Suppressor macrophage treated with lipopolysaccharide for 1 hour (primary cell): Measurements from ENCODE around the gene TENM4.

Experiments
- DNase-seq, 3 donors: peaks; one replicate each; pipeline ENCODE4 v3.0.0-alpha.2; 2020 to 2022

TENM4 gene

DNA sequence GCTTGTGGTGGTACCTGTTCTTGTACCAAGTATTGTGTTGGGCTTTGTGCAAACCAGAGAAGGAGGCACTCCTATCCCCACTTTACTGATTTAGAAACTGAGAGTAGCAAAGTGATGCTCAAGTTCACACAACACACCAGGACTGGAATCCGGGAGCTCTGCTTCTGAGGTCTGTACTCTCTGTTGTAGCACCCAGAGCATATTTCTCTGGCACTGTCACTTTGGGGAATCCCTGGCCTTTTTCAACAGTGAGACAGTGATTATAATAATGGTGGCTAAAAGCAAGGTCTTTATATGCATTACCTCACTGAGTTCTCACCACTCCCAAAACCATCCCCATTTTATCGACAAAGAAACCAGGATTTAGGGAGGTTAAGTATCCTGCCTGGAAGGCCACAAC lies 362.4 kb downstream of the TENM4 start:
- no peak for DNase-seq

DNA sequence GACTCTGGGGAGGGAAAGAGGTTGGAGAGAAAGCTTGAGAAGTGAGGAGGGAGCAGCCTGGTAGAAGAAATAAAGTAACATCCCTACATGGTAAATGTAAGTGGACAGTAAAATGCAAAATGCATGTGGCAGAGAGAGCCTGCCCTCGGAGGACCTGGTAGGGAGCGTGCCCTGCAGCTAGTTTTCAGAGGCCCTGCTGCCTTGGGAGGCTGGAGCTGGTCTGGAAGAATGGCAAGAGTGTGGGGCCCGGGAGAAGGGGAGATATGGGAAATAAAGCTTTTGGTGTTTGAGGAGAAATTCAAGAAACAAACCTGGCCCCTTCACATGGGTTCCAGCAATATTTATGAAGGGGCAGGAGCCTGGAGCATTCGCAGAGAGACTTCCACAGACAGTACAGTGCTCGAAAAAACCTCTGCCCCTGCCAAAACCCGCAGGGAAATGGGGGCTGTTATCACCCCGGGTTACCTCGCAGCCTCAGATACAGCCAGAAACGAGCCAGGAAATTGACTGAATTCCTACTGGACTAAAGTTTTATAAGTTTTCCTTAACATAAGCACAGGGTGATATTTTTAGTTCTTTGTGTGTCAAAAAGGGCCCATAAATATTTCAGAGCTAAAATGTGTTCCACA lies 363.0 kb downstream of the TENM4 start:
- DNase-seq: no peak

DNA sequence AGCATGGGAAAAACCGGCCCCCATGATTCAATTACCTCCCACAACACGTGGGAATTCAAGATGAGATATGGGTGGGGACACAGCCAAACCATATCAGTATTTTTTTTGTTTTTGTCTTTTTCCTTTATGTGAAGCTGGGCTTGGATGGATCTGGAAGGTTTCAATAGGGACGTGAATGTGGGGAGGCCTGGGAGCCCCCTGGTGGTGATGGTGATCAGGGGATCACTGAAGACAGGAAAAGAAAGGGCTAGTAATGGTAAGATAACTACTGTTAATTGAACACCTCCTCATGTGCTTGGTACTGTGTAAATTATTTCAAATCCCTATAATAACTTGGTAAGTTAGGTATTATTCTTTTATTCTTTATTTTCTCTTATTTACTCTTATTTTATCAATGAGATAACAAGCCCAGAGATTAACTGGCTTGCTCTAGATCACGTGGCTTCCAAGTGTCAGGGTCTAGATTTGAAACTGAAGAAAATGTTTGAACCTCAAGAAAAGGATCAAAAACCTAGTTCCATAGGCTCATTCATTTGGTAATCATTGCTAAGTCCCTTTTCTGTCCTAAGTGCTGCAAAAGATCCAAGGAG lies 364.2 kb downstream of the TENM4 start:
- peak; percentile 33 to 64 (median 61) for DNase-seq

DNA sequence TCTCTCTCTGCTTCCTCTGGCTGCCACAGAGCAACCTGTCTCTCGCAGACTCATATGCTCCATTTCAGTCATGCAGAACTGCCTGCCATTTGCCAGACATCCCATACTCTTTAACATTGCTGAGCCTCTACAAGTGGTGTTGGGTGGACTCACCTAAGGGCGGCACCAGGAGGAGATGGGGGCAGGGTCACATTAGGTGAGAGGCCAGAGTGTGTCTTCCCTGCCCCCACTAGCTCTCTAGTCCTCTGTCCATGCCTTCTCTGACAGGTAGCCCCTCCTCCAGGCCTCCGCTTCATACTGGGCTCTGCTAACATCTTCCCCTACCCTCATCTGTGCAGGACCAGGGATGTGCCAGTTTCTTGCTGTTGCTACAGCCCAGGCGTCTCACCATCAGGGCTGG lies 366.3 kb downstream of the TENM4 start:
- no peak for DNase-seq

DNA sequence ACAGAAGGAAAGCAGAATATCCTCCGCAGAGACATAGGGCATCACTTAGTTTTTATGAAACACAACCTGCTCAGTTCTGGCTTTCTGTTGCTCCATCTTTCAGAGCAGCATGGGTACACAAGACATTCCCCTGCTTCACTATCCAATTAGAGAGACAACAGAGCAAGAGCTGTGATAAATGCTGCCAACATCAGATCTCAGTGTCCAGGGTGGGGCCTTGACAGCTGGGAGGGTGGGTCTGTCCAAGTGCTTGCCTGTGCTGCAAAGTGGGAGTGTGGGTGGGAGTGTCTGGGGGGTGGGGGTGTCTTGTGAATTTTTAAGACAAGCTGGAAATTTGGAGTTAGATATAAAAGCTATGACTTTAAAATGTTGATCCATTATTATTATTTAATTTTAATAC lies 369.6 kb downstream of the TENM4 start:
- no peak for DNase-seq

DNA sequence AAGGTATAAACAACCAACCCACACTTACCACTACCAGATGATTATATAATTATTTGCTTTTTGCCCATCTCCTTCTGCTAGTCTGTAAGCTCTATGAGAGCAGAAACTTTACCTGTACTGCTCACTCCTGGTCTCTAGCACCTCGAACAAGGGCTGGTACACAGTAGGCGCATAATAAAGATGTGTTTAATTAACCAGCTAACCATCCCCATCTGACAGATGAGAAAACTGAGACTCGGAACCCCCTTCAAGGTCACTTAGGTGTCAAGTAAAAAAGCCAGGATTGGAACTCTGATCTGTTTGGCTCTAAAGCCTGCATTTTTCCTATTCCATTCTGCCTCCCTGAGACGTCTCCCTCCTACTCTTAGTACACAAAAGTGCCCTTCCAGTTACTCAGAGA lies 370.3 kb downstream of the TENM4 start:
- no peak for DNase-seq

DNA sequence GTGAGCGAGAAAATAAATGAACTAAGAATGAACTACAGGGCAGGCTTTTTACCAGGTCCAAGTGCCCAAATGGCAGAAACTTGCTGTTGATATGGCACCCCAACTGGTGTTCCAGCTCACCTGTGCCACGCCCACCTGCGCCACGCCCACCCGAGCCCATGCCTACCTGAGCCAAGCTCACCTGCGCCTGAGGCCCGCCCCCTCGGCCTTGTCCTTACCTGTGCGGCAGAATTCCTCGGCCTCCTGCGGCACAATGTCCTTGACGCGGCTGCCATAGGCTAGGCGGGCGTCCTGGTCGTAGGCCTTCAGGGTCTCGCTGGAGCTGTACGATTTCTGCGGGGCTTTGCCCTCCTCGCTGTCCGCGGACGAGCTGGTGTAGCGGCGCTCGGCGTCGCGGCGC lies 371.3 kb downstream of the TENM4 start:
- no peak for DNase-seq

DNA sequence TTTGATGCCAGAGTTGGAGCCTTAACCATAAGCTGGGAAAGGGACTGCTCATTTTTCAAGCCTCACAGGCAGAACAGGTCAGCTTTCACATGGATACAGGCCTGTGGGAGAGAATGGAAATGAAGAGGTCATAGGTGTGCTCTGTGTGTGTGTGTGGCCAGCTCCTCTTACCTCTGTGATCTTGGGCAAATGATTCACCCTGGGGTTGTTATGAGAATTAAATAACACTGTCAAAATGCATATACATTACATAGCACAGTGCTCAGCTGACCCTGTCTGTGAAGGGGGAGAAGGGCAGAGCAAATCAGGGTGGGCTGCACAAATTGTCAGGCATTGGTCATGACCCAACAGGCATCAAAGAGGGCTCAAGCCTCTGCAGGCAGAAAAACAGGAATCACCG lies 372.5 kb downstream of the TENM4 start:
- no peak for DNase-seq

DNA sequence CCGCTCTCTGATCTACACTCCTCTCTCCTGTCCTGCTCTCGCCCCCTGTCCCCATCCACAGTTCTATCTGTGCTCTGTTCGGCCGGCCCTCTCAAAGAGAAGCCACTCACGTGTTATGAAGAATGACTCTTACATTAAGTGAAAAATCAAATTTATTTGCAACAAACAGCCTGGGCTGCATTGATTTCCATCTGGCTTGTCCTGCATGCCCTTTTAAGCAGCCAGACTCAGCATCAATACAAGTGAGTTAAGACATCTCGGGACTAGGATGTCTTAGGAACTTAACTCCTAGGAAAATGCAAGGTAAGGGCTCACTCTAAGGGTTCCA lies 373.5 kb downstream of the TENM4 start:
- no peak for DNase-seq

DNA sequence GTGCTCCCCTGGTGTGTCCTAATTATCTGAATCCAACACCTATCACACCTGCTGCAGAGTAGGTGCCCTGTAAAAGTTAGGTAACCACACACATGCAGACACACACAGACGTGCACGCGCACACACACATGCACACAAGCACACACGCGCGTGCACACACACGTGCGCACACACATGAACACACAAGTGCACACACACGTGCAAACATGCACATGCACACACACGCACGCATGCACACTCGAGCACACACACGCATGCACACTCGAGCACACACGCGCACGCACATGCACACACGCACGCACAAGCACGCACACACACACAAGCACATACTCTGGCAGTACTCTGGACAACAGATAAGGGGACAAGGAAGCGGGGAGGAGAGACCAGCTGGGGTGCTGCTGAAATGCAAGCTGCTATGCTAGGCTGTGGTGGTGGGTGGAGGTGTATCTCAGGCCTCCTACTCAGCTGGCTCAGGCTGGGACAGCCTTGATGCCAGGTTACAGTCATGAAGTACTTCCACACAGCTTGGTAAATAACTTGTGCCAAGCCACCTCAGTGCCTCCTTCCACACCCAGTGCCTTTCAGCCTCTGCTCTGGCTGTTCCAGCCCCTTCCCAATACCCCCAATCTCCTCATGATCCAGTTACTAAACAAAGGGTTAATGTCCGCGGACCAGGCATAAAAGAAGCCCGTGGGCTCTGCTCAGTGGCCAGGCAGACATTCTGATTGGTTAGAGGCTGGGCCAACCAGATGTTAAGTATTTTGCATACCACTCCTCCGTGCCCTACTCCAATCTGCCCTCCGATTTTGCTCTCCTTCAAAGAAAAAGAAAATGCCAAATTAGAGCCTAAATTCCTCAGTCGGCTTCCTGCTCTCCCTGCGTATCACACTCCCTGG lies 374.1 kb downstream of the TENM4 start:
- DNase-seq: no peak

DNA sequence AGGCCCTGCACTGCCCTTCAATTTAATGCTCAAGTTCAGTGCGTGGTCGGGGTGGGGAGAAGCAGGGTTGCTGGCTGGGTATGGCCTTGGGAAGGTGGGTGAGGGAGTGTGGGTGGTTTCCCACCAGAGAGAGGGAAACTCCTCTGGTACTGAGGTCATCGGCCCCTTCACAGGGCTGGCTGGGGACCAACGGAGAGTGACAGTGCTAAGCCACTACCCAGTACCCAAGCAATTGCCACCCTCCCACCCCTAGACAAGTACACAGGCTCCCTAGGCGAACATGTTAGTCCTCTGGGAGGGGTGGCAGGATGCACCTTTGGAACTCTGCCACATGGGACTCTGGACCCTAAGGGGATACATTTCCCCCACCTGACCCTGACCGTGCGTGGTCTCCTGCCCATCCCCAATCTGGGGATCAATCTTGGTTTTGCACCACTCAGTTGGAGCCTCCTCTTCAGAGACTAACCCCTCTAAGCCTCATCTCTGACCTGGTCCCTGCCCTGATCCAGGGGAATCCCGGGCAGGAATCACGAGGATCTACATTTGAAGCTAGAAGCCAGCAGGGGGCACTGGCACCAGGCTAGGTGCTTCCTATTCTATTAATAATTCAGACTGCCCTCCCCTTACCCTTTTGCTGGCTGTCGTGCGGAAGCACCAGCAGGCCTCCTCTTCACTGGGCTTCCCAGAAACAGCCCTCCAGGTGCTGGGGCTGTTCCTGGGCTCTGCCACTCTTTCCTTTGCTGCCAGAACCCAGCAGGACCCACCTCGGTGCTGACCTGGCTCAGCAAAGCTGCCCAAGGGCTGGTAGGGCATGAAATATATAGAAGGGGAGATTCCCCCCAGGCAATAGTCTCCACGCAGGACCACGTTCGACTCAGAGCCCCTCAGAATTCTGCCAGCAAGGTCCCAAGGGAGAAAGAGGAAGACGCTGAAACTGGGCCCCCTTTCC lies 377.7 kb downstream of the TENM4 start:
- DNase-seq: peak; percentile 45 to 71 (median 47)

DNA sequence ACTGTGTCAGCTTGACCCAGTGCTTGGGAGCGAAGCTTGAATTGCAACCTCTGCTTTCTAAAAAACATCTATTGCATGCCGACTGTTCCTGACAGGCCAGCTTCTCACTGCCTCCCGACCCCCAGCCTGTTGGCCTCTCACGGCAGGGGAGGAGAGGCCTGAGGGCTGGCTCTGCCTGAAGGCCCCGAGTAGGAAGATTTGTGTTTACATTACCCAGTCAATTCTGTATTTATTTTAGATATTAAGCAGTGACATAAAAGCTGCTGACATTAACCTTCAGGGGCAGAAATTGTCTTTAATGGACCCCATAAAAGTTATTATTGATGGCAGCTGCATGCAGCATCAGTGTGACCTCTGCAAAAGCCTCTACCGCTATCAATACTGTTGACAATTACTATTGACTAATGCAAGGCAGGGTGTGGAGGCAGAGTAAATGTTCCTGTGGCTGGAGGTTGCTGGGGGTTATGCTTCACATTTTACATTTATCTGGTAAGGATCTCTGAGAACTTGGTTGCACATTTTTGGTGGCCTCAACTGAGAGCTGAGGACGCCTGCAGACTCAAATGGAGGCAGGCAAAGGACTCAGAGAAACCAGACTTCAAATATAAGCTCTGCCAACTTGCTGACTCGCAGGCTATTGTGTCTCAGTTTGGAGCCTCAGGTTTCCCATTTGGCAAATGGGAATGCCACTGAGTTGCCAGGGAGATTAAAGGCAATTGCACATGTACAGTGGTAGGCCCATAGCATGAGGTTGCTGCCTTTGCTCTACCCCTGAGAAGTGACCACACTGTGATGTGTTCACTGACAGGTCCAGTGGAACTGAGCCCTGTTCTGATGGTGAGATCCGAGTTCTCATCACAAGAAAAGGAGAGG lies 380.5 kb downstream of the TENM4 start:
- no peak for DNase-seq

DNA sequence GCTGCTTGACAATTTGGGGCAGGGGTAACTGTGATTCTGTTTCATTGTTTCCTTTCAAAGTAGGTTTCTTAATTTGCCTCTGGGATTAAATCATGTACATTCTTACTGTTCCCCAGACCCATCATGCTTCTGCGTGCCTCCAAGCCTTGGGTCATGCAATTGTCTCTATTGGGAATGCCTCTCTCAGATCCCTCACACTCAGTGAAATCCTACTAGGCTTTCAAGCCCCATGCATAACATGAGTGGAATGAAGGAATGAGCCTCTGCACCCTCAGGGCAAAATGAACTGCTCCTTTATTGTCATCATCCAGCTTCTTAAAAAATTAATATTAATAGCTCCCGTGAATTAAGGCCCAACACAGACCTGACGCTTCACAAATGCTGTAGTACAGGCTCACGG lies 381.7 kb downstream of the TENM4 start:
- no peak for DNase-seq

DNA sequence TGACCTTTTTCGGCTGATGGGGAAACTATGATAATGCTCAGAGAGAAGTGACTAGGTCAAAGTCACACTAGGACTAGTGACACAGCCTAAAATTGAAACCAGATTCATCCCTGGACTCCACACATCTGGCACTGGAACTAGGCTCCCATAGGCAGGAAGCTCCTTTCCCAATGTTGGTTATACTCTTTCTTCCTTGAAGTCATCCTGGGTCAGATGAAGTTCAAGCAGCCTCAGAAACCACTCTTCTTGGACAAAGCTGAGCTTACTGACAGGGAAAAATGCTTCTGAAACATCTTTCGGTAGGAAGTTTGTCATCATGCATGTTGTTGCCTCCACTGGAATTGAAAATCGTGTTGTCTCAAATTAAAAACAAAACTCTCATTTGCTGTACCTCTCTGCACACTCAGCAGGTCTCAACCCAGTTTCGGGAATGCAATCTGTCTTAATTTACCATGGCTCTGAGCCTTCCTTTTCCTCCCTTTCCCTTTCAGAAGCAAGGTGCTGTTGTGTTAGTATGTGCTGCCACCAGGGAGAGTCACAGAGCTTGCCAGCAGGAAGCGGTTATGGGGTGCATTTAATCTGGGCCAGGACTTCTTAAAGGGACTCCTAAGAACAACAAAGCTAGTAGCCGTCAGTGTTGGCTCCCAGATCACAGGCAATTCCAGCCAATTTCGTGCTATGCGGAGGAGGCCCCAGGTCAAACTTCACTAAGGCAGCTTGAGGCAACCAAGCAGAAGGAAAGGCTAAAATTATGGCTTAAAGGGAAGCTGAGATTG lies 384.8 kb downstream of the TENM4 start:
- DNase-seq: no peak

DNA sequence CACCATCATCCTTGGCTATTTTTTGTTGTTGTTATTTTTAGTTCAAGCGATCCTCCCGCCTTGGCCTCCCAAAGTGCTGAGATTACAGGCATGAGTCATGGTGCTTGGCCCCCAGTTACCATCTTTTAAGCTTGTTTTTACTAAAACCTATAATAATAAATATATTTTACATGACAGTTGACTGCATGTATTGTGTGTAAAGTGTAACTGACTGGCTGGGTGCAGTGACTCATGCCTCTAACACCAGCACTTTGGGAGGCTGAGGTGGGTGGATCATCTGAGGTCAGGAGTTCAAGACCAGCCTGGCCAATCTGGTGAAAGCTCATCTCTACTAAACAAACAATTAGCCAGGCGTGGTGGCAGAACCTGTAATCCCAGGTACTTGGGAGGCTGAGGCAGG lies 386.2 kb downstream of the TENM4 start:
- no peak for DNase-seq

DNA sequence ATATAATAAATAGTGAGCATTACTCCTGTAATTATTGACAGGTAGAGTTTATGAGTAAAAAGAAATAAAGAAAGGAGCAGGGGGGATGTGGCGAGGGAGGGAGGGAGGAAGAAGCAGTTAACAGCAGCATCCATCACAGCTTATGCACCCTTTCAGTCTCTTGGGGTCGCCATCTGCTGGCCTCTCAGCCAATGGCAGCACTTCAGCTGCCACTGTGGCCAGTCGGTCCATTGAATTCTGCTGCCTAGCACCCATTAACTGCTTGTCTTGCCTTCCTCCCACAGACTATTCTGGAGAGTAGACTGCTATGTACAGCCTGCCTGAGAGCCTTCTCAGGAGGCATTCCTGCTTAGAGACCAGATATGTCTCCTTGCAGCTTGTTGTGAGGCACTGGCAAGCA lies 388.3 kb downstream of the TENM4 start:
- peak in 2 of 3 donors; percentile 26 to 31 for DNase-seq

DNA sequence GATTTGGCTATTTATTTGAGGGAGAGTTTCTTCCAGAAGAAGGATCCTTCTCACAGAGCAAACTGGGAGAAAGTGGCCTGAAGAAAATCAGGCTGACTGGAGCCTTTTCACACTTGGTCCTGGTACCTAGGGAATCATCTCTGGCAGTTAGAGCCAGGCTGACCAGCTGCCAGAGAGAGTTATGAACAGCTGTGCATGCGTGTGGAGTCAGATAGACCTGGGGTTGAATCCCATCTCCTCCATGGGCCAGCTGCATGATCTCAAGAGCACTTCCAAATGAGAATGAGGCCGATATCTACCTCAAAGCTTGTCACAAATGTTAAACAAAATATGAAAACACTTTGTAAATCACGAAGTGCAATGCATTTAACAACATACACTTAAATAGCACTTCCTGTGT lies 390.0 kb downstream of the TENM4 start:
- no peak for DNase-seq

DNA sequence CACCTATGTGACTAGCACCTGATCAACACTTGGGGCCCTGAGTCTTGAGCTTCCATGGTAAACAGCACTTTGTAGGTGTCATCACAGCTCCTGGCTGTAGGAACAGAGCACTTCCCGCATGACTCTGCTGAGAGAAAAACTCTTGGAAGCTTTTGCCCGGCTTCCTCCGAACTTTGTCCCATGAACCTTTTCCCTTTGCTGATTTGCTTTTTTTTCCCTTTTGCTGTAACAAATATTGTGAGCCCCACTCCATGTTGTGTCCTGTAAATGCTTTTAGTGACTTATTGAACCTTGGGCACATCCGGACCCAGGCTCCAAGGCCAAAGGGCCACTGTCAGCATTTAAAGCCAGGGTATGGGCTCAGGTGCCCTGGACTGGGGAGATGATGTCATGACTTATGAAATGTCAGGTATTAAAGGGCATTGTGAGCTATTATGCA lies 391.1 kb downstream of the TENM4 start:
- DNase-seq: no peak

DNA sequence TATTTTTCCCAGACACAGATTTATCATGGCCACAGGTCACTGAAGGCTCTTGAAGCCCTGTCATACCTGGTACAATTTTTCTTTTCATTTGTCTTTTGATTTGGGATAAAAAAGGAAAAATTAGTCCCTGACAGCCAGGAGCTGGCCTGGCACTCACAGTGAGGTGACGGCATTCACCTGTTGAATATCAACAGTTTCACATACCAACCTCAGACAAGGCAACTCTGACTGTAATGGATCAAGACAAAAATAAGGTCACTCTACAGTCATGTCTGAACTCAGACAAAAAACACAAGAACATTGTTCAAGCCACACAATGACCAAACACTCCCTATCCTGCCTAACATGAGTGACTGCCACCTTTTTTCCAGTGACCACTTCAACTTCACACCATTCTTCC lies 392.9 kb downstream of the TENM4 start:
- no peak for DNase-seq

DNA sequence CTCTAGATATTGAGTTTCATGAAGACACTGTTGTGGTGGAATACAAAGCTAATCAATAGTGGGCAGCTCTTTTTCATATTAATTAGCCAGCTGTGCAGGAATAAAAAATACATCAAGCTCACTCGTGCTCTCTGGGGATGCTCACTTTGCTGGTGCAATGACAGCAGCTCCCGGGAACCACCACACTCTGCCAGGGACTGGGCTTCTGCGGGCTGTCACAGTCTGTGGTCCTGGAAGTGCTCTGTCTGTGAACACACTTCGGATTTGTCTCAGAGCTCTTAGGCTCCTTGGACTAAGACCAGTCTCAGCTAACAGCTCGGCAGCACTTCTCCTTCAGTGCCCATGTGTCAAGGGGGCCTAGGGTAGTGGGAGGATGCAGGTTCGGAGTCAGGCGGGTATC lies 393.5 kb downstream of the TENM4 start:
- no peak for DNase-seq

DNA sequence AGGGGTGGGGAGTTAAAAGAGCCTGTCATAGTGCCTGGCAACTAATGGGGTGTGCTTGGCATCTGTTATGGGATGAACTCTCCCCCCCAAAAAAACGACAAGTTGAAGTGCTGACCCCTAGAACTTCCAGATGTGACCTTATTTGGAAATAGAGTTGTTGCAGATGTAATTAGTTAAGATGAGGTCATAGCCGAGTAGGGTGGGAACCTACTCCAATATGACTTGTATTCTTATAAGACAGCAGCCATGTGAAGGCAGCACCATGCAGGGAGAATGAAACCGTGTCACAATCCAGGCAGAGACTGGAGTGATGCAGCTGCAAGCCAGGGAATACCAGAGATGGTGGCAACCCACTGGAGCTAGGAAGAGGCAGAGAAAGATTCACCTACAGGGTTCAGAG lies 394.5 kb downstream of the TENM4 start:
- DNase-seq: no peak
